Prostate gland (tissue), 2 donors: ENCODE data around the gene PRR15L. TPM values are rescaled to one million over a fixed set of nuclear protein-coding genes. Genes with fewer than 3 reads are reported as not detected.

ENCODE experiments used
- DNase-seq: peaks from one replicate; pipeline ENCODE4 v3.0.0-alpha.2; 2019; ENCODE audit warnings: low spot score
- H3K27ac ChIP-seq, 2 donors: fragments of 200-600 bp; sonication (generic); 2 replicates each; pipeline ENCODE4 v1.5.1; 2017 to 2019
- H3K27me3 ChIP-seq: fragments of 200-600 bp; sonication (generic); replicated peaks from 2 replicates; pipeline ENCODE4 v1.5.1; 2019; ENCODE audit not compliant: insufficient read depth
- H3K36me3 ChIP-seq, 2 donors: fragments of 200-600 bp; sonication (generic); 1 replicate in 1 of 2; 2 replicates in 1 of 2; pipeline versions ENCODE4 v1.5.1 to v1.8.1; 2017 to 2019
- H3K4me1 ChIP-seq: fragments of 200-600 bp; sonication (generic); replicated peaks from 2 replicates; pipeline ENCODE4 v1.5.1; 2019
- H3K4me3 ChIP-seq, 2 donors: fragments of 200-600 bp; sonication (generic); 2 replicates each; pipeline ENCODE4 v1.5.1; 2017 to 2019
- H3K9me3 ChIP-seq: fragments of 200-600 bp; sonication (generic); 2 replicates; pipeline ENCODE4 v1.5.1; 2017
- CTCF ChIP-seq, 4 experiments: fragments of 200-600 bp in 2 of 4; fragments of 450-650 bp in 2 of 4; sonication (generic) in 2 of 4; IDR thresholded peaks; 1 replicate in 3 of 4; 2 replicates in 1 of 4; pipeline ENCODE4 v1.5.1; 2016 to 2019; ENCODE audit warnings: antibody characterized with exemption in 4 of 4, mild to moderate bottlenecking in 2 of 4, moderate library complexity in 2 of 4
- POLR2A ChIP-seq: fragments of 450-650 bp; IDR thresholded peaks from one replicate; pipeline ENCODE4 v1.6.1; 2016; ENCODE audit warnings: antibody characterized with exemption, mild to moderate bottlenecking
- POLR2AphosphoS5 ChIP-seq: sonication (generic); formaldehyde crosslinking; IDR thresholded peaks from one replicate; pipeline ENCODE4 v1.6.1; 2017; ENCODE audit warnings: antibody characterized with exemption
- WGBS: methylation state at CpG from one replicate; pipeline ENCODE4 v1.1.5; 2018; 5-methylcytosine and 5-hydroxymethylcytosine counted together
- intact Hi-C: fragments of 100-400 bp; cut with DNase I; formaldehyde crosslinking; loops from one replicate; pipeline ENCODE4 v1.14.2; 2022
- total RNA-seq, 2 donors: library from RNA; depleted of rRNA; stranded (reverse); fragments of >200 nt; gene quantifications; one replicate each; pipeline ENCODE4 v1.1.0, GENCODE V29; 2016

The PRR15L gene
- total RNA-seq, 2 donors from 2014 or later: 19.9 to 59.7 TPM

GRCh38 chr17:47914306-47914948 lies 43.3 kb downstream of the PRR15L start:
- intact Hi-C loops: no loop called here
- TF ChIP-seq POLR2A (no peak), CTCF (IDR thresholded peaks at IDR 0.05) (no peak), POLR2AphosphoS5 (peak; percentile 38)
- Histone ChIP-seq H3K4me3 (no peak overlapping the region), H3K27me3 (no peaks in the 10 kb centered on the region), H3K4me1 (no peaks in the 10 kb centered on the region), H3K36me3 (no peaks in the 10 kb centered on the region), H3K9me3 (no peaks in the 10 kb centered on the region), H3K27ac (peak overlapping the region in 1 of 2 donors; percentile 20)
- 40% methylated on average over 4 of the region's 4 CpGs for WGBS
- peak; percentile 49 for DNase-seq

DNA sequence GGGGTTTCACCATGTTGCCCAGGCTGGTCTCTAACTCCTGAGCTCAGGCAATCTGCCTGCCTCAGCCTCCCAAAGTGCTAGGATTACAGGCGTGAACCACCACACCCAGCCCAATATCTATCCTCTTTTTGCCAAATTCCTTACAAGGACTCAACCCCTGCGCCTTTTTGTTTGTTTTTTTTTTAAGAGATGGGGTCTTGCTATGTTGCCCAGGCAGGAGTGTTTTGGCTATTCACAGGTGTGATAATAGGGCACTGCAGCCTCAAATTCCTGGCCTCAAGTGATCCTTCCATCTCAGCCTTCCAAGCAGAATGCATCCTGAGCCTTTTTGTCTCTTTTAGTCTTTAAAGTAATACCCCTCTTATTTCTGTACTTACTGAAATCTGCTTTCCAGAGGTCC lies 44.6 kb downstream of the PRR15L start:
- intact Hi-C loops: no loop called here

GRCh38 chr17:47907932-47908562 lies 49.6 kb downstream of the PRR15L start:
- no peak for TF ChIP-seq POLR2AphosphoS5
- TF ChIP-seq CTCF (IDR thresholded peaks at IDR 0.05): no peak
- TF ChIP-seq POLR2A: no peak
- intact Hi-C loops: loop anchor here (5.0 kb wide), 1 partner anchor 39 kb away; no protein-coding TSS in a partner anchor
- Histone ChIP-seq H3K4me1 (no peaks in the 10 kb centered on the region), H3K27ac (no peak overlapping the region), H3K4me3 (no peak overlapping the region), H3K9me3 (no peaks in the 10 kb centered on the region), H3K27me3 (no peaks in the 10 kb centered on the region), H3K36me3 (no peaks in the 10 kb centered on the region)
- DNase-seq: no peak
- 70% methylated on average over 8 of the region's 8 CpGs for WGBS

More for the DNA sequence above, 44.6 kb downstream of the PRR15L start:
- H3K4me3 ChIP-seq: no peak overlapping the region
- no peak for TF ChIP-seq POLR2A
- no peak for TF ChIP-seq CTCF (IDR thresholded peaks at IDR 0.05)
- no peak for TF ChIP-seq POLR2AphosphoS5
- no peak for DNase-seq
- no peaks in the 10 kb centered on the region for H3K36me3 ChIP-seq
- H3K27ac ChIP-seq: no peak overlapping the region
- H3K9me3 ChIP-seq: no peaks in the 10 kb centered on the region
- H3K4me1 ChIP-seq: no peaks in the 10 kb centered on the region
- no peaks in the 10 kb centered on the region for H3K27me3 ChIP-seq
- WGBS: 92% methylated on average over 2 of the region's 2 CpGs

DNA sequence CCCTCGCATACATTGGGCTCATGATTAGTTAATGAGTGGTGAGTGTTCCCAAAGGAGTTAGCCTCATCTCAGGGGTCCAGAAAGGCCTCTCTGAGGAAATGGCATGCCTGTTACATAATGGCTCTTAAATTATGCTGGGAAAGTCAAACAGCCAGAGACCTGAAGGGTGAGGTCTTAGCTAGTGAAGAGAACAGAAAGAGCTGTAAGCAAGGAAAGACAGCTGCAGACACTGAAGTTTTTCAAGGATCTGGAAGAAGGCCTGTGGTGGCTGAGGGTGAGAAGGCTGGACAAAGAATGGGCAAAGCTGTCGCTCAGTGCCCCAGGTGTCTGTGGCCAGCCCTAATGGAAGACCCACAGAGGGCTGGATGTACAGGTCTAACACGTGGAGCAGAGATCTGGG lies 51.2 kb downstream of the PRR15L start:
- Histone ChIP-seq H3K9me3 (no peaks in the 10 kb centered on the region), H3K27ac (peak overlapping the region; percentile 60 to 74), H3K4me1 (no peaks in the 10 kb centered on the region), H3K36me3 (no peaks in the 10 kb centered on the region), H3K27me3 (no peaks in the 10 kb centered on the region), H3K4me3 (no peak overlapping the region)
- TF ChIP-seq POLR2AphosphoS5: no peak
- no peak for TF ChIP-seq POLR2A
- no peak for TF ChIP-seq CTCF (IDR thresholded peaks at IDR 0.05)
- no peak for DNase-seq
- 64% methylated on average over 3 of the region's 3 CpGs for WGBS
- intact Hi-C loops: loop anchor here (5.0 kb wide), 1 partner anchor 41 kb away; no protein-coding TSS in a partner anchor
